Thyroid gland (tissue), 4 donors: ENCODE measurements around the gene MSLN.

ENCODE experiments used
- CTCF ChIP-seq, 6 experiments: fragments of 200-600 bp in 3 of 6; fragments of 450-650 bp in 3 of 6; sonication (generic) in 3 of 6; IDR thresholded peaks; one replicate each; pipeline ENCODE4 v1.5.1; 2016 to 2019; ENCODE audit warnings: antibody characterized with exemption in 6 of 6, mild to moderate bottlenecking in 2 of 6, inconsistent platforms in 1 of 6, moderate library complexity in 1 of 6
- POLR2A ChIP-seq, 2 donors: fragments of 450-650 bp; IDR thresholded peaks; one replicate each; pipeline ENCODE4 v1.6.1; 2017; ENCODE audit warnings: antibody characterized with exemption in 2 of 2, mild to moderate bottlenecking in 2 of 2, moderate library complexity in 1 of 2

GRCh38 chr16:764848-765487 is 4.4 kb downstream of the MSLN start:
- TF ChIP-seq POLR2A (IDR thresholded peaks at IDR 0.05) (no peak), CTCF (IDR thresholded peaks at IDR 0.05) (no peak)
